Hepatocyte (in vitro differentiated cells): ENCODE results near the gene RAB4A. TPM values are rescaled to one million over a fixed set of nuclear protein-coding genes. Genes with fewer than 3 reads are reported as not detected.

Experiments used
- DNase-seq: peaks from one replicate; pipeline ENCODE4 v3.0.0-alpha.2; 2016; ENCODE audit warnings: low spot score
- H2AFZ ChIP-seq: fragments of 200-600 bp; sonication (generic); 2 replicates; pipeline ENCODE4 v1.6.0; 2016; ENCODE audit warnings: antibody characterized with exemption, mild to moderate bottlenecking
- H3K27ac ChIP-seq: fragments of 200-600 bp; sonication (generic); 2 replicates; pipeline ENCODE4 v1.5.1; 2016; ENCODE audit warnings: mild to moderate bottlenecking
- H3K27me3 ChIP-seq: fragments of 200-600 bp; sonication (generic); 2 replicates; pipeline ENCODE4 v1.6.1; 2016
- H3K36me3 ChIP-seq: fragments of 200-600 bp; sonication (generic); replicated peaks from 2 replicates; pipeline ENCODE4 v1.5.1; 2016; ENCODE audit warnings: low read depth; ENCODE audit not compliant: insufficient read depth
- H3K4me1 ChIP-seq: fragments of 200-600 bp; sonication (generic); 2 replicates; pipeline ENCODE4 v1.5.1; 2016; ENCODE audit warnings: mild to moderate bottlenecking, moderate library complexity; ENCODE audit not compliant: insufficient read depth
- H3K4me2 ChIP-seq: fragments of 200-600 bp; sonication (generic); 2 replicates; pipeline ENCODE4 v1.6.0; 2016
- H3K4me3 ChIP-seq: fragments of 200-600 bp; sonication (generic); 2 replicates; pipeline ENCODE4 v1.5.1; 2016; ENCODE audit warnings: mild to moderate bottlenecking
- H3K79me2 ChIP-seq: fragments of 200-600 bp; sonication (generic); 2 replicates; pipeline ENCODE4 v1.6.0; 2017; ENCODE audit warnings: mild to moderate bottlenecking
- H3K9me2 ChIP-seq: fragments of 200-600 bp; sonication (generic); replicated peaks from 2 replicates; pipeline ENCODE4 v1.6.0; 2017; ENCODE audit warnings: mild to moderate bottlenecking; ENCODE audit not compliant: insufficient read depth
- H3K9me3 ChIP-seq: fragments of 200-600 bp; sonication (generic); 2 replicates; pipeline ENCODE4 v1.5.1; 2016; ENCODE audit warnings: low read depth, mild to moderate bottlenecking
- H4K20me1 ChIP-seq: fragments of 200-600 bp; sonication (generic); 2 replicates; pipeline ENCODE4 v1.6.0; 2016; ENCODE audit warnings: mild to moderate bottlenecking; ENCODE audit not compliant: insufficient read depth, poor library complexity, severe bottlenecking
- EZH2 ChIP-seq: fragments of 200-600 bp; sonication (generic); IDR thresholded peaks from 2 replicates; pipeline ENCODE4 v1.6.1; 2016; ENCODE audit warnings: antibody characterized with exemption, mild to moderate bottlenecking, borderline replicate concordance
- EZH2phosphoT487 ChIP-seq: fragments of 200-600 bp; sonication (generic); IDR thresholded peaks from one replicate; pipeline ENCODE4 v1.6.1; 2018; ENCODE audit warnings: antibody characterized with exemption, mild to moderate bottlenecking, low read depth, moderate library complexity; ENCODE audit not compliant: unreplicated experiment, severe bottlenecking
- whole genome bisulfite sequencing: methylation state at CpG from one replicate; pipeline ENCODE4 v1.1.6; 2016; ENCODE audit warnings: low lambda C conversion rate; ENCODE audit errors: missing lambda C conversion rate; 5-methylcytosine and 5-hydroxymethylcytosine counted together
- polyA plus RNA-seq: library from polyadenylated mRNA; unstranded; fragments of >200 nt; fragmentation: Nextera tagmentation; extraction: Ambion mirVana; gene quantifications from 2 replicates; pipeline ENCODE4 v1.2.1, GENCODE V29; 2016
- total RNA-seq: library from RNA; depleted of rRNA; stranded (reverse); fragments of >200 nt; gene quantifications from 2 replicates; pipeline ENCODE4 v1.2.3, GENCODE V29; 2014
- TF ChIP-seq, protein P1 (sequence below): fragments of 200-600 bp; sonication (generic); IDR thresholded peaks from 2 replicates; pipeline ENCODE4 v1.5.1; 2016; ENCODE audit warnings: antibody characterized with exemption, mild to moderate bottlenecking; ENCODE audit not compliant: poor library complexity

Gene RAB4A
- total and polyA plus RNA-seq, 2 experiments from 2014 or later, result 47.7 to 54.3 TPM

DNA sequence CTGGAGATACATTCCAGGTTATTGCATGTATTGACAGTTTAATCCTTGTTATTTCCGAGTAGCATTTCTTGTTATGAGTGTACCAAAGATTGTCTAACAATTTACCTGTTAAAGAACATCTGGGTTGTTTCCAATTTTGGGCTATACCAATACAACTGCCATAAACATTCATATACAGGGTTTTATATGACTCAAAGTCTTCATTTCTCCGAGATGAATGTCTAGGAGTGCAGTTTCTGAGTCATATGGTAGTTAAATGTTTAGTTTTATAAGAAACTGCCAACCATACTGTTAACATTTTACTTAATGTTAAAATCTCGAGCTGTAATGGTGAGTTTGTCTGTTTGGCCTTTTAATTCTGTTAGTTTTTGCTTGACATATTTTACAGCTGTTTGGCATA lies 10.0 kb downstream of the RAB4A start:
- peaks cover 100% of the 10 kb centered on the region for H3K79me2 ChIP-seq
- no peak overlapping the region for H3K4me3 ChIP-seq
- H3K9me2 ChIP-seq, result no peaks in the 10 kb centered on the region
- peaks cover 46% of the 10 kb centered on the region for H4K20me1 ChIP-seq
- 88% methylated on average over 3 of the region's 3 CpGs for WGBS
- H2AFZ ChIP-seq, result no peak overlapping the region
- no peaks in the 10 kb centered on the region for H3K4me1 ChIP-seq
- no peak overlapping the region for H3K4me2 ChIP-seq
- no peak for DNase-seq
- no peaks in the 10 kb centered on the region for H3K27me3 ChIP-seq
- TF ChIP-seq, protein P1, sequence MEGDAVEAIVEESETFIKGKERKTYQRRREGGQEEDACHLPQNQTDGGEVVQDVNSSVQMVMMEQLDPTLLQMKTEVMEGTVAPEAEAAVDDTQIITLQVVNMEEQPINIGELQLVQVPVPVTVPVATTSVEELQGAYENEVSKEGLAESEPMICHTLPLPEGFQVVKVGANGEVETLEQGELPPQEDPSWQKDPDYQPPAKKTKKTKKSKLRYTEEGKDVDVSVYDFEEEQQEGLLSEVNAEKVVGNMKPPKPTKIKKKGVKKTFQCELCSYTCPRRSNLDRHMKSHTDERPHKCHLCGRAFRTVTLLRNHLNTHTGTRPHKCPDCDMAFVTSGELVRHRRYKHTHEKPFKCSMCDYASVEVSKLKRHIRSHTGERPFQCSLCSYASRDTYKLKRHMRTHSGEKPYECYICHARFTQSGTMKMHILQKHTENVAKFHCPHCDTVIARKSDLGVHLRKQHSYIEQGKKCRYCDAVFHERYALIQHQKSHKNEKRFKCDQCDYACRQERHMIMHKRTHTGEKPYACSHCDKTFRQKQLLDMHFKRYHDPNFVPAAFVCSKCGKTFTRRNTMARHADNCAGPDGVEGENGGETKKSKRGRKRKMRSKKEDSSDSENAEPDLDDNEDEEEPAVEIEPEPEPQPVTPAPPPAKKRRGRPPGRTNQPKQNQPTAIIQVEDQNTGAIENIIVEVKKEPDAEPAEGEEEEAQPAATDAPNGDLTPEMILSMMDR, result no peak
- no peak for TF ChIP-seq EZH2
- TF ChIP-seq EZH2phosphoT487, result no peak
- H3K27ac ChIP-seq, result no peak overlapping the region
- H3K9me3 ChIP-seq, result no peaks in the 10 kb centered on the region
- H3K36me3 ChIP-seq, result no peaks in the 10 kb centered on the region

DNA sequence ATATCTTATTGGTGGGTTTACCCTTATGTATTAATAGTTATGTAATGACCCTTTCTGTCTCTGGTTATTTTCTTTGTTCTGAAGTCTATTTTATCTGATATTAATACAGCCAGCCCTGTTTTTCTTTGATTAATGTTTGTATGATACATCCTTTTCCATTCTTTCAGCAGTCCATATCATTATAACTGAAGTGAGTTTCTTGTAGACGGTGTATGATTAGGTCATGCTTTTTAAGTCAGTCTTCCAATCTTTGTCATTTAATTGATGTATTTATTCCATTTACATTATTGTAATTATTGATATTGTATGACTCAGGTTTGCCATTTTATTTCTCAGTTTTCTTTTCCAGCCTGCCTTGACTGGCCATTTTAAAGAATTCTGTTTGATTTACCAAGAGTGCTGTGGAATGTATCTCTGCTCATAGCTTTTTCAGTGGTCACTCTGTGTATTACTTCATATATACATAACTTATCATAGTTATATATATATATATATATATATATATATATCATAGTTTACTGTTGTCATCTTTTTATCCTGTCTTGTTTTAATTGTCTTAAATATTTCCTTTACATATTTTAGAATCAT lies 10.5 kb downstream of the RAB4A start:
- Histone ChIP-seq H3K9me3 (no peaks in the 10 kb centered on the region), H2AFZ (no peak overlapping the region), H3K79me2 (peaks cover 100% of the 10 kb centered on the region), H3K9me2 (no peaks in the 10 kb centered on the region), H3K27ac (no peak overlapping the region), H3K4me1 (no peaks in the 10 kb centered on the region), H4K20me1 (peaks cover 47% of the 10 kb centered on the region), H3K27me3 (no peaks in the 10 kb centered on the region), H3K36me3 (no peaks in the 10 kb centered on the region), H3K4me2 (no peak overlapping the region), H3K4me3 (no peak overlapping the region)
- WGBS, result 95% methylated on average over 1 of the region's 1 CpG
- no peak for DNase-seq
- TF ChIP-seq, protein P1, result no peak
- TF ChIP-seq EZH2phosphoT487 (no peak), EZH2 (no peak)

DNA sequence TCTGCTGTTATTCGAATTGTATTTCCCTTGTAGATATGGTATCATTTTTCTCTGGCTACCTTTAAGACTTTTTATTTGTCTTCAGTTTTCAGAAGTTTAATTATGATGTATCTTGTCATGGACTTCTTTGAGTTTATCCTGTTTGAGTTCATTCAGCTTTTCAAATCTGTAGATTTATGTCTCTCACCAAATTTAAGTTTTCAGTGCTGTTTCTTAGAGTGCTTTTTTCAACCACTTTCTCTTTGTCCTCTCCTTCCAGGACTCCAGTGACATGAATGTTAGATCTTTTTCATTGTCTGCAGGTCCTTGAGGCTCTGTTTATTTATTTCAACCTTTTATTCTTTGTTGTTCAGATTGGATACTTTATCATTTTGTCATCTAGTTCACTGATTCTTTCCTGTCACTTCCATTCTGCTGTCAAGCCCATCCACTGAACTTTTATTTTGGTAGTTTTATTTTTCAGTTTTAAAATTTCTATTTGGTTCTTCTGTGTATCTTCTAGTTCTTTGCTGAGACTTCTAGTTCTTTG lies 11.4 kb downstream of the RAB4A start:
- no peak overlapping the region for H3K4me3 ChIP-seq
- no peaks in the 10 kb centered on the region for H3K9me3 ChIP-seq
- no peak overlapping the region for H2AFZ ChIP-seq
- TF ChIP-seq, protein P1, result no peak
- TF ChIP-seq EZH2 (no peak), EZH2phosphoT487 (no peak)
- H3K4me1 ChIP-seq, result no peaks in the 10 kb centered on the region
- no peaks in the 10 kb centered on the region for H3K27me3 ChIP-seq
- no peak overlapping the region for H3K27ac ChIP-seq
- 100% methylated on average over 1 of the region's 1 CpG for WGBS
- H3K9me2 ChIP-seq, result no peaks in the 10 kb centered on the region
- DNase-seq, result no peak
- H3K36me3 ChIP-seq, result no peaks in the 10 kb centered on the region
- peaks cover 100% of the 10 kb centered on the region for H3K79me2 ChIP-seq
- peaks cover 47% of the 10 kb centered on the region for H4K20me1 ChIP-seq
- no peak overlapping the region for H3K4me2 ChIP-seq
